Mesendoderm (in vitro differentiated cells): ENCODE data around the gene GLG1. TPM values are rescaled to one million over a fixed set of nuclear protein-coding genes. Genes with fewer than 3 reads are reported as not detected.
"Not testable (repeated sequence)": the region's sequence is repeated elsewhere in the genome, so short reads cannot be mapped to it uniquely, and the experiment has no call there.

ENCODE experiments used
- DNase-seq: peaks from one replicate; pipeline ENCODE4 v3.0.0; 2013
- H2AK5ac ChIP-seq: 2 replicates; pipeline ENCODE4 v1.6.1; 2013; ENCODE audit warnings: low read length, inconsistent platforms
- H2BK120ac ChIP-seq: 2 replicates; pipeline ENCODE4 v1.6.1; 2013; ENCODE audit warnings: low read depth, mild to moderate bottlenecking, low read length, moderate library complexity, mixed read lengths
- H2BK15ac ChIP-seq: replicated peaks from 2 replicates; pipeline ENCODE4 v1.6.1; 2013; ENCODE audit warnings: low read depth, mild to moderate bottlenecking, moderate library complexity
- H2BK5ac ChIP-seq: 2 replicates; pipeline ENCODE4 v1.6.1; 2013; ENCODE audit warnings: low read length, inconsistent platforms
- H3K18ac ChIP-seq: 2 replicates; pipeline ENCODE4 v1.6.1; 2013; ENCODE audit warnings: mild to moderate bottlenecking, low read length, mixed read lengths
- H3K23ac ChIP-seq: one replicate; pipeline ENCODE4 v1.6.1; 2013; ENCODE audit warnings: low read length
- H3K27ac ChIP-seq: 2 replicates; pipeline ENCODE4 v1.5.1; 2013; ENCODE audit warnings: low read depth, mild to moderate bottlenecking, inconsistent platforms, low read length, moderate library complexity
- H3K27me3 ChIP-seq: 2 replicates; pipeline ENCODE4 v1.6.1; 2013; ENCODE audit warnings: low read length, control low read depth, mild to moderate bottlenecking, inconsistent platforms; ENCODE audit not compliant: insufficient read depth, poor library complexity
- H3K36me3 ChIP-seq: 2 replicates; pipeline ENCODE4 v1.6.1; 2013; ENCODE audit warnings: low read length, inconsistent platforms; ENCODE audit not compliant: control insufficient read depth, insufficient read depth
- H3K4ac ChIP-seq: one replicate; pipeline ENCODE4 v1.6.1; 2013; ENCODE audit warnings: low read depth, mild to moderate bottlenecking, low read length, moderate library complexity
- H3K4me1 ChIP-seq: 2 replicates; pipeline ENCODE4 v1.6.1; 2013; ENCODE audit warnings: low read depth, low read length, inconsistent platforms; ENCODE audit not compliant: control insufficient read depth
- H3K4me2 ChIP-seq: 2 replicates; pipeline ENCODE4 v1.6.1; 2013; ENCODE audit warnings: low read length
- H3K4me3 ChIP-seq: 2 replicates; pipeline ENCODE4 v1.5.1; 2013; ENCODE audit warnings: mild to moderate bottlenecking, low read length
- H3K56ac ChIP-seq: one replicate; pipeline ENCODE4 v1.6.1; 2013; ENCODE audit warnings: low read length
- H3K79me1 ChIP-seq: 2 replicates; pipeline ENCODE4 v1.6.1; 2013; ENCODE audit warnings: low read length, inconsistent platforms
- H3K79me2 ChIP-seq: 2 replicates; pipeline ENCODE4 v1.6.1; 2013; ENCODE audit warnings: mild to moderate bottlenecking, low read length; ENCODE audit not compliant: control insufficient read depth, insufficient read depth
- H3K9ac ChIP-seq: 2 replicates; pipeline ENCODE4 v1.6.1; 2013; ENCODE audit warnings: low read length, inconsistent platforms
- H4K5ac ChIP-seq: one replicate; pipeline ENCODE4 v1.6.1; 2013; ENCODE audit warnings: low read length
- H4K8ac ChIP-seq: one replicate; pipeline ENCODE4 v1.6.1; 2013; ENCODE audit warnings: low read depth, mild to moderate bottlenecking, control low read depth, low read length, moderate library complexity
- WGBS: extraction: QIAGEN DNeasy Blood & Tissue Kit; methylation state at CpG from one replicate; pipeline ENCODE4 v1.1.7; 2013; ENCODE audit warnings: low lambda C conversion rate, missing lambda C conversion rate; ENCODE audit not compliant: insufficient coverage; ENCODE audit errors: extremely low coverage; 5-methylcytosine and 5-hydroxymethylcytosine counted together
- polyA plus RNA-seq, 2 experiments: library from polyadenylated mRNA; stranded (reverse); fragments of 200-250 nt; gene quantifications; one replicate each; pipeline ENCODE4 v1.2.3, GENCODE V29; 2013

GLG1 gene
- 42.2 TPM for polyA plus RNA-seq (2013, experiment 1 of 2)
- 42.7 TPM for polyA plus RNA-seq (2013, experiment 2 of 2)

DNA sequence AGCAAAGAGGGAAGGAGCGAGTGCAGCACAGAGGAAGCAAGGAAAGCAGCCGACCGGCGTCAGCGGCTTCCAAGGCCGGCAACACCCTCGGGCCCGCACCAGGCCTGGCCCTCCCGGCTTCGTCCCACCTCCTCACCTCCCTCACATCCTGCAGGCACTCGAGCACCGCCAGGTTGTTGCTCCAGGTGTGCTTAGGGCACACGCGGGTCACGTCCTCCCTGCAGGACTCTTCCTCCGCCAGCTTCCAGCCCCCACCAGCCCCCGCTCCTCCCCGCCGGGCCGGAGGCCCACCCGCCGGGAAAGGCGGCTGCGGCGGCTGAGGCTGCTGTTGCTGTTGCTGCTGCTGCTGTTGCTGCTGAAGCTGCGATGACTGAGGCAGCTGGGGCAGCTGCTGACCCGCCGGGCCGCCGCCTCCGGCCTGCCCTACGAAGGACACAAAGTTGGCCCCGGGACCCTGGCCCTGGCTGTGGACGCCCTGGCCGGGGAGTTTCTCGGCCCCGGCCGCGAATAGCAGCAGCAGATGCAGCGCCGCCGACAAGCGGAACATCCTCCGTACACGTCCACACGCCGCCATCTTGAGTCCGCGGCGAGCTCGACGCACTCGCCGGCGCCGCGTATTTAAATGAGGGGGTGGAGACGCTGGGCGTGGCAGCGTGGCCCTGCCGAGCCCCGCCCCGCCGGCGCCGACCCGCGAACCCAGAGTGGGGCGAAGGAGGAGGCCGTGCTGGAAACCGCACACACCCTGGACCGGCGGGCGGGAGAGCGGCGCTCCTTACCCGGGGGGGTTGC, at the start of gene GLG1:
GLG1 (minus strand) TSS at position 594 of the 789 bp plus-strand sequence; CDS start at position 574, 20 bp downstream.
- H3K79me1 ChIP-seq, result no peaks in the 10 kb centered on the region
- H3K56ac ChIP-seq, result peak within 1 kb of the TSS; percentile 96
- no peak within 1 kb of the TSS for H4K5ac ChIP-seq
- DNase-seq, result peak; percentile 96
- H3K36me3 ChIP-seq, result no peaks in the 10 kb centered on the region
- H3K18ac ChIP-seq, result peak within 1 kb of the TSS; percentile 72
- peaks cover 6% of the 10 kb centered on the region for H3K4me1 ChIP-seq
- no peak within 1 kb of the TSS for H2BK15ac ChIP-seq
- H3K4ac ChIP-seq, result peak within 1 kb of the TSS; percentile 73
- peak within 1 kb of the TSS; percentile 79 for H3K4me2 ChIP-seq
- no peak within 1 kb of the TSS for H2AK5ac ChIP-seq
- peak within 1 kb of the TSS; percentile 6 for H2BK120ac ChIP-seq
- H3K9ac ChIP-seq, result peak within 1 kb of the TSS; percentile 92
- peak within 1 kb of the TSS; percentile 60 for H3K23ac ChIP-seq
- WGBS, result no CpG with 5 or more reads among the region's 77 CpGs
- H3K27ac ChIP-seq, result peak within 1 kb of the TSS; percentile 99
- no peaks in the 10 kb centered on the region for H3K27me3 ChIP-seq
- H3K79me2 ChIP-seq, result peaks cover 36% of the 10 kb centered on the region
- no peak within 1 kb of the TSS for H4K8ac ChIP-seq
- H3K4me3 ChIP-seq, result peak within 1 kb of the TSS; percentile 84
- H2BK5ac ChIP-seq, result peak within 1 kb of the TSS; percentile 83

DNA sequence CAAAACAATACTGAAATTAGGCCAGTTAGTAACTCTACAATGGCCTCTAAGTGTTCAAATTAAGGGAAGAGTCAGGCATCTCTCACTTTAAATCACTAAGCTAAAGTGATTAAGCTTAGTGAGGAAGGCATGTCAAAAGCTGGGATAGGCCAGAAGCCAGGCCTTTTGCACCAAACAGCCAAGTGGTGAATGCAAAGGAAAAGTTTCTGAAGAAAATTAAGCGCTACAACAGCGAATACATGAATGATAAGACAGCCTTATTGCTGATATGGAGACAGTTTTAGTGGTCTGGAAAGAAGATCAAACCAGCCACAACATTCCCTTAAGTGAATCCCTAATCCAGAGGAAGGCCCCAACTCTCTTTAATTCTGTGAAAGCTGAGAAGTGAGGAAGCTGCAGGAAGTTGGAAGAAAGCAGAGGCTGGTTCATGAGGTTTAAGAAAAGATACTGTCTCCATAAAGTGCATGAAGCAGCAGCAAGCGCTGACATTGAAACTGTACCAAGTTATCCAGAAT, 47.7 kb upstream of the GLG1 start:
- Histone ChIP-seq H3K36me3 (peaks cover 4% of the 10 kb centered on the region), H3K4me3 (no peak overlapping the region), H3K56ac (no peak overlapping the region), H3K4me1 (no peaks in the 10 kb centered on the region), H3K4ac (no peak overlapping the region), H3K27ac (no peak overlapping the region), H3K9ac (peak overlapping the region; percentile 31), H3K4me2 (no peak overlapping the region), H3K23ac (no peak overlapping the region), H4K5ac (no peak overlapping the region), H3K18ac (no peak overlapping the region), H2BK5ac (no peak overlapping the region), H2AK5ac (no peak overlapping the region), H3K79me1 (peaks cover 13% of the 10 kb centered on the region), H3K27me3 (no peaks in the 10 kb centered on the region), H2BK120ac (no peak overlapping the region), H2BK15ac (no peak overlapping the region), H3K79me2 (peaks cover 53% of the 10 kb centered on the region), H4K8ac (no peak overlapping the region)
- WGBS, result no CpG with 5 or more reads among the region's 3 CpGs
- DNase-seq, result peak; percentile 63

GRCh38 chr16:74652883-74653282, 46.0 kb upstream of the GLG1 start:
- not testable (repeated sequence) for DNase-seq

GRCh38 chr16:74652249-74652648, 45.3 kb upstream of the GLG1 start:
- Histone ChIP-seq H2AK5ac (no peak overlapping the region), H3K23ac (no peak overlapping the region), H3K27ac (no peak overlapping the region), H4K5ac (no peak overlapping the region), H2BK15ac (no peak overlapping the region), H3K4ac (no peak overlapping the region), H3K27me3 (no peaks in the 10 kb centered on the region), H3K36me3 (peaks cover 6% of the 10 kb centered on the region), H3K79me1 (peaks cover 10% of the 10 kb centered on the region), H4K8ac (no peak overlapping the region), H3K4me2 (no peak overlapping the region), H3K18ac (no peak overlapping the region), H3K56ac (no peak overlapping the region), H2BK120ac (no peak overlapping the region), H3K79me2 (peaks cover 34% of the 10 kb centered on the region), H3K9ac (no peak overlapping the region), H3K4me3 (no peak overlapping the region), H3K4me1 (no peaks in the 10 kb centered on the region), H2BK5ac (no peak overlapping the region)
- WGBS, result no CpG with 5 or more reads among the region's 1 CpG
- DNase-seq, result no peak

More at GRCh38 chr16:74652883-74653282, 46.0 kb upstream of the GLG1 start:
- H2BK120ac ChIP-seq, H3K4ac ChIP-seq, H4K8ac ChIP-seq, H3K36me3 ChIP-seq, H2AK5ac ChIP-seq, H3K4me2 ChIP-seq, H3K4me3 ChIP-seq, H4K5ac ChIP-seq, H2BK15ac ChIP-seq, H3K18ac ChIP-seq, H3K4me1 ChIP-seq, H2BK5ac ChIP-seq, H3K9ac ChIP-seq, H3K27me3 ChIP-seq, H3K23ac ChIP-seq, H3K56ac ChIP-seq, H3K27ac ChIP-seq, H3K79me1 ChIP-seq: not testable (repeated sequence)
- peaks cover 37% of the 10 kb centered on the region for H3K79me2 ChIP-seq
- WGBS, result no CpG with 5 or more reads among the region's 2 CpGs

- no peak for DNase-seq
Observed at GRCh38 chr16:74651841-74652240, 44.9 kb upstream of the GLG1 start.

More at GRCh38 chr16:74651841-74652240, 44.9 kb upstream of the GLG1 start:
- no peak overlapping the region for H3K56ac ChIP-seq
- H3K27me3 ChIP-seq, result no peaks in the 10 kb centered on the region
- no peak overlapping the region for H2BK120ac ChIP-seq
- no peak overlapping the region for H2BK15ac ChIP-seq
- H2BK5ac ChIP-seq, result no peak overlapping the region
- H3K4me2 ChIP-seq, result no peak overlapping the region
- H3K18ac ChIP-seq, result no peak overlapping the region
- H3K23ac ChIP-seq, result no peak overlapping the region
- H3K4me3 ChIP-seq, result no peak overlapping the region
- no peak overlapping the region for H2AK5ac ChIP-seq
- peaks cover 6% of the 10 kb centered on the region for H3K36me3 ChIP-seq
- peaks cover 10% of the 10 kb centered on the region for H3K79me1 ChIP-seq
- H3K79me2 ChIP-seq, result peaks cover 30% of the 10 kb centered on the region
- H4K5ac ChIP-seq, result no peak overlapping the region
- H3K4me1 ChIP-seq, result no peaks in the 10 kb centered on the region
- no peak overlapping the region for H3K27ac ChIP-seq
- no CpG with 5 or more reads among the region's 2 CpGs for WGBS
- H3K4ac ChIP-seq, result no peak overlapping the region
- H4K8ac ChIP-seq, result no peak overlapping the region
- H3K9ac ChIP-seq, result no peak overlapping the region
